Prostate gland (tissue), 2 donors: ENCODE data around the gene SPATS2. TPM values are rescaled to one million over a fixed set of nuclear protein-coding genes. Genes with fewer than 3 reads are reported as not detected.

Experiments used
- DNase-seq: peaks from one replicate; pipeline ENCODE4 v3.0.0-alpha.2; 2019; ENCODE audit warnings: low spot score
- H3K27ac ChIP-seq, 2 donors: fragments of 200-600 bp; sonication (generic); 2 replicates each; pipeline ENCODE4 v1.5.1; 2017 to 2019
- H3K27me3 ChIP-seq: fragments of 200-600 bp; sonication (generic); replicated peaks from 2 replicates; pipeline ENCODE4 v1.5.1; 2019; ENCODE audit not compliant: insufficient read depth
- H3K36me3 ChIP-seq, 2 donors: fragments of 200-600 bp; sonication (generic); 1 replicate in 1 of 2; 2 replicates in 1 of 2; pipeline versions ENCODE4 v1.5.1 to v1.8.1; 2017 to 2019
- H3K4me1 ChIP-seq: fragments of 200-600 bp; sonication (generic); replicated peaks from 2 replicates; pipeline ENCODE4 v1.5.1; 2019
- H3K4me3 ChIP-seq, 2 donors: fragments of 200-600 bp; sonication (generic); 2 replicates each; pipeline ENCODE4 v1.5.1; 2017 to 2019
- H3K9me3 ChIP-seq: fragments of 200-600 bp; sonication (generic); 2 replicates; pipeline ENCODE4 v1.5.1; 2017
- CTCF ChIP-seq, 4 experiments: fragments of 200-600 bp in 2 of 4; fragments of 450-650 bp in 2 of 4; sonication (generic) in 2 of 4; IDR thresholded peaks; 1 replicate in 3 of 4; 2 replicates in 1 of 4; pipeline ENCODE4 v1.5.1; 2016 to 2019; ENCODE audit warnings: antibody characterized with exemption in 4 of 4, mild to moderate bottlenecking in 2 of 4, moderate library complexity in 2 of 4
- POLR2A ChIP-seq: fragments of 450-650 bp; IDR thresholded peaks from one replicate; pipeline ENCODE4 v1.6.1; 2016; ENCODE audit warnings: antibody characterized with exemption, mild to moderate bottlenecking
- POLR2AphosphoS5 ChIP-seq: sonication (generic); formaldehyde crosslinking; IDR thresholded peaks from one replicate; pipeline ENCODE4 v1.6.1; 2017; ENCODE audit warnings: antibody characterized with exemption
- WGBS: methylation state at CpG from one replicate; pipeline ENCODE4 v1.1.5; 2018; 5-methylcytosine and 5-hydroxymethylcytosine counted together
- intact Hi-C: fragments of 100-400 bp; cut with DNase I; formaldehyde crosslinking; loops from one replicate; pipeline ENCODE4 v1.14.2; 2022
- total RNA-seq, 2 donors: library from RNA; depleted of rRNA; stranded (reverse); fragments of >200 nt; gene quantifications; one replicate each; pipeline ENCODE4 v1.1.0, GENCODE V29; 2016

Gene SPATS2
- total RNA-seq, 2 donors from 2014 or later, result 30.1 to 34.2 TPM

DNA sequence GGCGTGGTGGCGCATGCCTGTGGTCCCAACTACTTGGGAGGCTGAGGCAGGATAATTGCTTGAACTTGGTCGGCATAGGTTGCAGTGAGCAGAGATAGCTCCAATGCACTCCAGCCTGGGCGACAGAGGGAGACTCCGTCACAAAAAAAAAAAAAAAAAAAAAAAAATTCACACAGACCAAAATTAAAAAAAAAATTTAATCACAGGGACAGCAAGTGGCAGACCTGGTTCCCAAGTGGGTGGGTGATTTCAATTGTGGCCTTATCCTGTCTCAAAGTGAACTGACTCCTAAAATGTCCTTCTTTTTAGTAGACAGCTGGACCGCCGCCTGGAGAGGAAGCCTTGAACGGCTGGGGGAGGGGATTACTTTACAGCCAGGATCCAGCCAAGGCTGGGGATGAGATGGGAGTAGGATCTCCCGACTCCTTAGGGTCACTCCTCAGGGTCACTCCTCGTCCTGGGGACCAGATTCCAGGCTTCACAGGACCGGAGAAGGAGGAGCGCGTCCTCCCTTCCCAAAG is 170.0 kb downstream of the SPATS2 start:
- Histone ChIP-seq H3K27me3 (no peaks in the 10 kb centered on the region), H3K27ac (no peak overlapping the region), H3K4me3 (peak overlapping the region; percentile 32), H3K9me3 (no peaks in the 10 kb centered on the region), H3K36me3 (no peaks in the 10 kb centered on the region), H3K4me1 (peaks cover 4% of the 10 kb centered on the region)
- TF ChIP-seq POLR2AphosphoS5 (no peak), POLR2A (no peak), CTCF (IDR thresholded peaks at IDR 0.05) (no peak)
- intact Hi-C loops, result no loop called here
- WGBS, result 29% methylated on average over 13 of the region's 13 CpGs
- DNase-seq, result no peak

- TF ChIP-seq POLR2A (no peak), CTCF (IDR thresholded peaks at IDR 0.05) (no peak), POLR2AphosphoS5 (no peak)
- intact Hi-C loops, result no loop called here
- H3K9me3 ChIP-seq, result no peaks in the 10 kb centered on the region
- H3K36me3 ChIP-seq, result no peaks in the 10 kb centered on the region
- peak overlapping the region; percentile 32 for H3K4me3 ChIP-seq
- H3K27me3 ChIP-seq, result no peaks in the 10 kb centered on the region
- H3K27ac ChIP-seq, result no peak overlapping the region
- no peak for DNase-seq
- peaks cover 4% of the 10 kb centered on the region for H3K4me1 ChIP-seq
- under 1% methylated on average over 53 of the region's 61 CpGs for WGBS
Measured at GRCh38 chr12:49537752-49538509, 170.7 kb downstream of the SPATS2 start.

DNA sequence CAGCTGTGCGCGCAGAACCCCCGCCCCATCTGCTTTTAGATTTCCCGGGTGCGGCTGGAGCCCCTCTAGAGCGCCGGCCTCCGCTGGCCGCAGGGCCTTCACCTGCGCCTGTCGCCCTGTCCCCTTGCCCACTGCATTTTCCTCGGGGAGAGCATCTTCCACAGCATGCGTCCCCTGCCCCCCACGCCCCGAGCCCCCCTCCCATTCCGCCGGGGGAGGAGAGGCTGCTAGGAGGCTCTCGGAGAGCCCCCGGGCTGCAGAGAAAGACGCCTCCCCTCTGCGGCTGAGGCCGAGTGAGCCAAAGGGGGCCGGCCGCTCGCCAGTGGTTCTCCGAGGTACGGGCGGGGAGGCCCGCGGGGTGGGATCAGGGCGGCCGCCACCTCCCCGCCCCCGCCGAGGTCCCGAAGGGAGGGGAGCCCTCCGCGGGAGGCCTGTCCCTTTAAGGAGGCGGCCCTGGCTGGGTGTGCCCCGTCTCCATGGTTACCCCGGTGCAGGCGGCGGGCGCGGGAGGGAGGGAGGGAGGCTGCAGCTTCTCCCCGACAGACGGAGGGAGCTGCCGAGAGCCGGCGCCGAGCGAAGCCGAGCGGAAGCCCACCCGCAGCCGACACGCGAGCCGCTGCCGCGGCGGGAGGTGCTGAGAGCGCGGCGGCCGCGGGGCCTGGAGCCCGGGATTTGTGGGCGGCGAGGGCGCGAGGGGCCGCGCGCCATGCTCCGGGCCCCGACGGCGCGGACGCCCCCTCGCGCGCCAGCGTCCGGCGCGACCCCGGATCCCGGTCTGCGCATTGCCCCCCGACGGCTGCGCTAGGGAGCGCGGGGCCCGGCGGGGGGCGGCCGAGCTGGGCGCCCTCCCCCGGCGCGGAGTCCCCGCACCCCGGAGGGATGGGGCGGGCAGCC is 171.5 kb downstream of the SPATS2 start, which contains the start of gene KCNH3:
Gene KCNH3, plus strand, starts transcription at position 521 of the 894 bp plus-strand sequence. CDS start 387 bp downstream, outside the sequence.
- no peak for TF ChIP-seq CTCF (IDR thresholded peaks at IDR 0.05)
- TF ChIP-seq POLR2AphosphoS5, result no peak
- no peak for TF ChIP-seq POLR2A
- H3K27me3 ChIP-seq, result no peaks in the 10 kb centered on the region
- 1% methylated on average over 74 of the region's 107 CpGs for WGBS

GRCh38 chr12:49539406-49540228 is 172.4 kb downstream of the SPATS2 start:
- WGBS, result 21% methylated on average over 44 of the region's 47 CpGs
- H3K27me3 ChIP-seq, result no peaks in the 10 kb centered on the region

More for the DNA sequence above, 171.5 kb downstream of the SPATS2 start, which contains the start of gene KCNH3:
- Histone ChIP-seq H3K27ac (no peak within 1 kb of the TSS), H3K9me3 (no peaks in the 10 kb centered on the region), H3K4me1 (peaks cover 4% of the 10 kb centered on the region), H3K36me3 (no peaks in the 10 kb centered on the region), H3K4me3 (peak within 1 kb of the TSS; percentile 32)
- intact Hi-C loops, result no loop called here
- DNase-seq, result peak; percentile 75

More at GRCh38 chr12:49539406-49540228, 172.4 kb downstream of the SPATS2 start:
- TF ChIP-seq POLR2A (no peak), POLR2AphosphoS5 (no peak), CTCF (IDR thresholded peaks at IDR 0.05) (no peak)
- DNase-seq, result no peak
- Histone ChIP-seq H3K4me3 (peak overlapping the region in 1 of 2 donors; percentile 32), H3K27ac (no peak overlapping the region), H3K9me3 (no peaks in the 10 kb centered on the region), H3K36me3 (no peaks in the 10 kb centered on the region), H3K4me1 (peaks cover 4% of the 10 kb centered on the region)
- intact Hi-C loops, result no loop called here
